Stimulated activated CD8-positive, alpha-beta memory T cell treated with anti-CD3 and anti-CD28 coated beads, Interleukin-7, amount 100 ng/mL, for 48 hours (primary cell): ENCODE measurements around the gene SLC38A3.

Experiments used
- DNase-seq, 2 donors: peaks; one replicate each; pipeline ENCODE4 v3.0.0-alpha.2; 2020; ENCODE audit warnings: low read depth in 1 of 2; ENCODE audit errors: extremely low read depth in 1 of 2

SLC38A3 gene

GRCh38 chr3:50204804-50205412 is at the start of gene SLC38A3:
Gene SLC38A3, plus strand, starts transcription at chr3:50205271. Its CDS starts 8,929 bp downstream, at chr3:50214200.
- no peak for DNase-seq

GRCh38 chr3:50155491-50155878 is 49.6 kb upstream of the SLC38A3 start:
- no peak for DNase-seq

GRCh38 chr3:50155891-50156290 is 49.2 kb upstream of the SLC38A3 start:
- no peak for DNase-seq

- no peak for DNase-seq
Observed at GRCh38 chr3:50156549-50157493, 48.2 kb upstream of the SLC38A3 start.

GRCh38 chr3:50157827-50158529 is 47.1 kb upstream of the SLC38A3 start:
- DNase-seq = no peak

- no peak for DNase-seq
Observed at GRCh38 chr3:50158530-50159146, 46.4 kb upstream of the SLC38A3 start.

- DNase-seq = no peak
Observed at GRCh38 chr3:50160561-50160983, 44.5 kb upstream of the SLC38A3 start.

GRCh38 chr3:50161320-50161719 is 43.8 kb upstream of the SLC38A3 start:
- no peak for DNase-seq

GRCh38 chr3:50162034-50162883 is 42.8 kb upstream of the SLC38A3 start:
- DNase-seq = no peak

GRCh38 chr3:50163572-50164455 is 41.3 kb upstream of the SLC38A3 start:
- DNase-seq = no peak

GRCh38 chr3:50164481-50164880 is 40.6 kb upstream of the SLC38A3 start:
- DNase-seq = no peak

GRCh38 chr3:50164984-50165909 is 39.8 kb upstream of the SLC38A3 start:
- no peak for DNase-seq

GRCh38 chr3:50165910-50166538 is 39.0 kb upstream of the SLC38A3 start:
- no peak for DNase-seq

GRCh38 chr3:50166620-50167019 is 38.5 kb upstream of the SLC38A3 start:
- no peak for DNase-seq

- DNase-seq = no peak
Observed at GRCh38 chr3:50167069-50167840, 37.8 kb upstream of the SLC38A3 start.

- no peak for DNase-seq
Observed at GRCh38 chr3:50167841-50168209, 37.2 kb upstream of the SLC38A3 start.

- no peak for DNase-seq
Observed at GRCh38 chr3:50168388-50168787, 36.7 kb upstream of the SLC38A3 start.
